ENCODE results near the gene CHRNA4. TPM values are rescaled to one million over a fixed set of nuclear protein-coding genes. Genes with fewer than 3 reads are reported as not detected.

Gene CHRNA4
- total and polyA plus RNA-seq, 10 of the 15 experiments (the other 5 are each of a cell fraction or from before 2014, with no cell fraction given), result 0.04 to 0.41 (median 0.06) TPM; not detected in 5

DNA sequence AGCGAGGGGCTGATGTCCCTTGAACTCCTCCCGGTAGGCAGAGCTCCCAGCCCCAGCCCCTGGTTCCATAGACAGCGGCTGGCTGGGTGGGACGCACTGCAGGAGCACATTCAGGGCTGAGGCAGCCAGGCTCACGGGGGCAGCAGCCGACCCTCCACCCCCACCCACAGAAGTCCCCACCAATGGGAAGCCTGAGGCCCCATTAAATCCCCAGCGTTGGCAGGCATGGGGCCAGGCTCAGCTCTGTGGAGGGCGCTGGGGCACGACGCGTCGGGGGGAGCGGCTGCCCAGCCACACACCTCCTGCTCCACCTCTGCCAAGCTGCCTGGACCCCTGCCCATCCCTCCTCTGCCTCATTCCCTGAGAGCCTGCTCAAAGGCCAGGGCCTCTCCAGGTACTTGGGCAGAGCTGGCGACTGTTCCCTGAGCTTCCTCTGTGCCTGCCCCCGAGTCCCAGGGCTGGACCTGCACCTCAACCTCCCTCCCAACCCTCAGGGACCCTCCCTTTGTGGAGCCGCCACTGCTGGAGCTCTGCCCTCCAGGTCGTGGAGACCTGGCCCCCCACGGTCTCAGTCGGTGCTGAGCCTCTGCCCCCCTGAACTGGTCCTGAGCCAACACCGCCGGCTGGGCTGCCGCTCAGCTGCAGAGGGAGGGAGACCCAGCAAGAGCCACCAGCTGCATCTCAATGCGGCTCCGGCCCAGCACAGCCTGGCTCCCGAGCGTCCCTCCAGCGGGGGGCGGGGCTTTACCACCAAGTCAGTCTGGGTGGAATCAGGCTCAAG, 9.1 kb downstream of the CHRNA4 start (continued):
- TF ChIP-seq SIX5 (IDR thresholded peaks at IDR 0.05; ENCODE audit: low read depth, low read length, severe bottlenecking), result no peak
- no peak for TF ChIP-seq POU2F2 (IDR thresholded peaks at IDR 0.05; ENCODE audit: borderline replicate concordance, low read depth, low read length)
- no peak for TF ChIP-seq SPI1 (IDR thresholded peaks at IDR 0.05; ENCODE audit: borderline replicate concordance, insufficient read depth, low read depth, low read length)
- no peak for TF ChIP-seq HDGF (IDR thresholded peaks at IDR 0.05)
- no peak for TF ChIP-seq ASH2L (IDR thresholded peaks at IDR 0.05; ENCODE audit: borderline replicate concordance, low read depth)
- no peak for TF ChIP-seq MYC (IDR thresholded peaks at IDR 0.05; ENCODE audit: insufficient read depth, insufficient read length, insufficient replicate concordance, low read length, severe bottlenecking)
- TF ChIP-seq NRF1 (conservative IDR thresholded peaks at IDR 0.05; ENCODE audit: low read depth, low read length), result no peak
- no peak for TF ChIP-seq ETV6 (conservative IDR thresholded peaks at IDR 0.05 in 1 of 2, IDR thresholded peaks at IDR 0.05 in 1 of 2; ENCODE audit: borderline replicate concordance in 1 of 2, low read depth in 1 of 2)
- TF ChIP-seq CHD2 (IDR thresholded peaks at IDR 0.05; ENCODE audit: borderline replicate concordance, low read depth, low read length), result no peak

GRCh38 chr20:63351326-63351700, 9.8 kb downstream of the CHRNA4 start:
- ATAC-seq (no peak), DNase-seq (ENCODE audit: low read depth, low spot score) (no peak), FAIRE-seq (no peak)
- no peaks in the 10 kb centered on the region for H3K36me3 ChIP-seq (ENCODE audit: control insufficient read depth in 2 of 2, insufficient read depth in 2 of 2, low read length in 1 of 2)
- no peaks in the 10 kb centered on the region for H3K79me2 ChIP-seq (ENCODE audit: control insufficient read depth, insufficient read depth, low read length)
- CTCF ChIA-PET, result no interaction called here
- H3K4me2 ChIP-seq (ENCODE audit: control insufficient read depth, insufficient read depth), result no peak overlapping the region
- SMC1A ChIA-PET (ENCODE audit: uncharacterized antibody, unreplicated experiment), result no interaction called here
- H3K4me1 ChIP-seq (ENCODE audit: control insufficient read depth, insufficient read depth, low read length), result no peaks in the 10 kb centered on the region
- H3K27me3 ChIP-seq (replicated peaks in 1 of 2; ENCODE audit: control insufficient read depth in 2 of 2, insufficient read depth in 2 of 2, low read length in 1 of 2), result no peaks in the 10 kb centered on the region
- POLR2A ChIA-PET, result no interaction called here
- in situ Hi-C loops (cut with MboI) (no loop called here), intact Hi-C loops (cut with micrococcal nuclease; ENCODE audit: unreplicated experiment) (no loop called here)
- no peaks in the 10 kb centered on the region for H4K20me1 ChIP-seq (ENCODE audit: control insufficient read depth, insufficient read depth)
- H2AFZ ChIP-seq (ENCODE audit: control insufficient read depth, low read depth, low read length), result no peak overlapping the region
- RAD21 ChIA-PET (ENCODE audit: unreplicated experiment), result no interaction called here
- H3K27ac ChIP-seq (ENCODE audit: control insufficient read depth, insufficient read depth), result no peak overlapping the region
- no TSS peak for BruUV-seq (replicated peaks)
- no peaks in the 10 kb centered on the region; the same call in 2 of the 3 replicates for H3K9me3 ChIP-seq (replicated peaks; ENCODE audit: control insufficient read depth, insufficient read depth, low read length)
- H3K9ac ChIP-seq (ENCODE audit: control insufficient read depth, insufficient read depth, low read length), result no peak overlapping the region
- 85% methylated on average over 12 of the region's 12 CpGs for WGBS (ENCODE audit: insufficient coverage, insufficient replicate concordance, low lambda C conversion rate, missing lambda C conversion rate)
- H3K4me3 ChIP-seq, result no peak overlapping the region
- TF ChIP-seq, protein P1, sequence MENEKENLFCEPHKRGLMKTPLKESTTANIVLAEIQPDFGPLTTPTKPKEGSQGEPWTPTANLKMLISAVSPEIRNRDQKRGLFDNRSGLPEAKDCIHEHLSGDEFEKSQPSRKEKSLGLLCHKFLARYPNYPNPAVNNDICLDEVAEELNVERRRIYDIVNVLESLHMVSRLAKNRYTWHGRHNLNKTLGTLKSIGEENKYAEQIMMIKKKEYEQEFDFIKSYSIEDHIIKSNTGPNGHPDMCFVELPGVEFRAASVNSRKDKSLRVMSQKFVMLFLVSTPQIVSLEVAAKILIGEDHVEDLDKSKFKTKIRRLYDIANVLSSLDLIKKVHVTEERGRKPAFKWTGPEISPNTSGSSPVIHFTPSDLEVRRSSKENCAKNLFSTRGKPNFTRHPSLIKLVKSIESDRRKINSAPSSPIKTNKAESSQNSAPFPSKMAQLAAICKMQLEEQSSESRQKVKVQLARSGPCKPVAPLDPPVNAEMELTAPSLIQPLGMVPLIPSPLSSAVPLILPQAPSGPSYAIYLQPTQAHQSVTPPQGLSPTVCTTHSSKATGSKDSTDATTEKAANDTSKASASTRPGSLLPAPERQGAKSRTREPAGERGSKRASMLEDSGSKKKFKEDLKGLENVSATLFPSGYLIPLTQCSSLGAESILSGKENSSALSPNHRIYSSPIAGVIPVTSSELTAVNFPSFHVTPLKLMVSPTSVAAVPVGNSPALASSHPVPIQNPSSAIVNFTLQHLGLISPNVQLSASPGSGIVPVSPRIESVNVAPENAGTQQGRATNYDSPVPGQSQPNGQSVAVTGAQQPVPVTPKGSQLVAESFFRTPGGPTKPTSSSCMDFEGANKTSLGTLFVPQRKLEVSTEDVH (IDR thresholded peaks at IDR 0.05; ENCODE audit: low read depth, partially characterized antibody), result no peak
- TF ChIP-seq WRNIP1 (IDR thresholded peaks at IDR 0.05; ENCODE audit: borderline replicate concordance, low read depth, low read length) (no peak), ZNF24 (IDR thresholded peaks at IDR 0.05) (no peak), CBX3 (IDR thresholded peaks at IDR 0.05; ENCODE audit: borderline replicate concordance, low read depth) (no peak), ZSCAN29 (IDR thresholded peaks at IDR 0.05) (no peak), ZNF622 (IDR thresholded peaks at IDR 0.05) (no peak), JUNB (IDR thresholded peaks at IDR 0.05) (no peak), ZNF207 (IDR thresholded peaks at IDR 0.05; ENCODE audit: borderline replicate concordance) (no peak), RCOR1 (conservative IDR thresholded peaks at IDR 0.05; ENCODE audit: low read depth, low read length) (no peak), FOXM1 (IDR thresholded peaks at IDR 0.05; ENCODE audit: low read depth, low read length) (no peak)
